Prostate gland (tissue), 2 donors: ENCODE results near the gene IGF1R. TPM values are rescaled to one million over a fixed set of nuclear protein-coding genes. Genes with fewer than 3 reads are reported as not detected.

Experiments used
- DNase-seq: peaks from one replicate; pipeline ENCODE4 v3.0.0-alpha.2; 2019; ENCODE audit warnings: low spot score
- H3K27ac ChIP-seq, 2 donors: fragments of 200-600 bp; sonication (generic); 2 replicates each; pipeline ENCODE4 v1.5.1; 2017 to 2019
- H3K27me3 ChIP-seq: fragments of 200-600 bp; sonication (generic); replicated peaks from 2 replicates; pipeline ENCODE4 v1.5.1; 2019; ENCODE audit not compliant: insufficient read depth
- H3K36me3 ChIP-seq, 2 donors: fragments of 200-600 bp; sonication (generic); 1 replicate in 1 of 2; 2 replicates in 1 of 2; pipeline versions ENCODE4 v1.5.1 to v1.8.1; 2017 to 2019
- H3K4me1 ChIP-seq: fragments of 200-600 bp; sonication (generic); replicated peaks from 2 replicates; pipeline ENCODE4 v1.5.1; 2019
- H3K4me3 ChIP-seq, 2 donors: fragments of 200-600 bp; sonication (generic); 2 replicates each; pipeline ENCODE4 v1.5.1; 2017 to 2019
- H3K9me3 ChIP-seq: fragments of 200-600 bp; sonication (generic); 2 replicates; pipeline ENCODE4 v1.5.1; 2017
- CTCF ChIP-seq, 4 experiments: fragments of 200-600 bp in 2 of 4; fragments of 450-650 bp in 2 of 4; sonication (generic) in 2 of 4; IDR thresholded peaks; 1 replicate in 3 of 4; 2 replicates in 1 of 4; pipeline ENCODE4 v1.5.1; 2016 to 2019; ENCODE audit warnings: antibody characterized with exemption in 4 of 4, mild to moderate bottlenecking in 2 of 4, moderate library complexity in 2 of 4
- POLR2A ChIP-seq: fragments of 450-650 bp; IDR thresholded peaks from one replicate; pipeline ENCODE4 v1.6.1; 2016; ENCODE audit warnings: antibody characterized with exemption, mild to moderate bottlenecking
- POLR2AphosphoS5 ChIP-seq: sonication (generic); formaldehyde crosslinking; IDR thresholded peaks from one replicate; pipeline ENCODE4 v1.6.1; 2017; ENCODE audit warnings: antibody characterized with exemption
- WGBS: methylation state at CpG from one replicate; pipeline ENCODE4 v1.1.5; 2018; 5-methylcytosine and 5-hydroxymethylcytosine counted together
- intact Hi-C: fragments of 100-400 bp; cut with DNase I; formaldehyde crosslinking; loops from one replicate; pipeline ENCODE4 v1.14.2; 2022
- total RNA-seq, 2 donors: library from RNA; depleted of rRNA; stranded (reverse); fragments of >200 nt; gene quantifications; one replicate each; pipeline ENCODE4 v1.1.0, GENCODE V29; 2016

The IGF1R gene
- total RNA-seq, 2 donors from 2014 or later: 190 to 216 TPM

GRCh38 chr15:98775498-98776230 lies 127.3 kb downstream of the IGF1R start:
- no peak for DNase-seq
- Histone ChIP-seq H3K4me1 (peaks cover 25% of the 10 kb centered on the region), H3K27me3 (no peaks in the 10 kb centered on the region), H3K36me3 (no peaks in the 10 kb centered on the region), H3K4me3 (no peak overlapping the region), H3K27ac (peak overlapping the region in 1 of 2 donors; percentile 65), H3K9me3 (no peaks in the 10 kb centered on the region)
- WGBS: 79% methylated on average over 7 of the region's 7 CpGs
- TF ChIP-seq POLR2AphosphoS5: no peak
- no peak for TF ChIP-seq POLR2A
- intact Hi-C loops: loop anchor here (5.0 kb wide), 3 partner anchors 123 to 302 kb away; no protein-coding TSS in a partner anchor

GRCh38 chr15:98776607-98777281 lies 128.4 kb downstream of the IGF1R start:
- no peaks in the 10 kb centered on the region for H3K27me3 ChIP-seq
- intact Hi-C loops: loop anchor here (5.0 kb wide), 3 partner anchors 124 to 301 kb away; no protein-coding TSS in a partner anchor
- no peaks in the 10 kb centered on the region for H3K9me3 ChIP-seq
- no peak overlapping the region for H3K4me3 ChIP-seq
- H3K36me3 ChIP-seq: no peaks in the 10 kb centered on the region
- H3K4me1 ChIP-seq: peaks cover 24% of the 10 kb centered on the region
- peak overlapping the region; percentile 57 to 65 for H3K27ac ChIP-seq
- no peak for TF ChIP-seq POLR2A
- TF ChIP-seq POLR2AphosphoS5: peak; percentile 45
- TF ChIP-seq CTCF (IDR thresholded peaks at IDR 0.05): no peak
- no peak for DNase-seq
- WGBS: 22% methylated on average over 16 of the region's 16 CpGs

- no peak overlapping the region for H3K4me3 ChIP-seq
- H3K27me3 ChIP-seq: no peaks in the 10 kb centered on the region
- 67% methylated on average over 8 of the region's 9 CpGs for WGBS
- no peak for TF ChIP-seq CTCF (IDR thresholded peaks at IDR 0.05)
- no peak for TF ChIP-seq POLR2A
- TF ChIP-seq POLR2AphosphoS5: no peak
- peak overlapping the region; percentile 57 to 65 for H3K27ac ChIP-seq
- peaks cover 21% of the 10 kb centered on the region for H3K4me1 ChIP-seq
- no peak for DNase-seq
- intact Hi-C loops: loop anchor here (5.0 kb wide), 3 partner anchors 125 to 300 kb away; no protein-coding TSS in a partner anchor
- no peaks in the 10 kb centered on the region for H3K9me3 ChIP-seq
- H3K36me3 ChIP-seq: no peaks in the 10 kb centered on the region
Observed at GRCh38 chr15:98777426-98777825, 129.1 kb downstream of the IGF1R start.

GRCh38 chr15:98778263-98778959 lies 130.1 kb downstream of the IGF1R start:
- intact Hi-C loops: loop anchor here (5.0 kb wide), 3 partner anchors 126 to 299 kb away; no protein-coding TSS in a partner anchor
- peak overlapping the region; percentile 41 to 65 for H3K27ac ChIP-seq
- H3K36me3 ChIP-seq: no peaks in the 10 kb centered on the region
- H3K4me1 ChIP-seq: peaks cover 24% of the 10 kb centered on the region
- WGBS: 92% methylated on average over 3 of the region's 3 CpGs
- no peak overlapping the region for H3K4me3 ChIP-seq
- H3K9me3 ChIP-seq: no peaks in the 10 kb centered on the region
- DNase-seq: no peak
- TF ChIP-seq CTCF (IDR thresholded peaks at IDR 0.05) (no peak), POLR2AphosphoS5 (no peak), POLR2A (no peak)
- H3K27me3 ChIP-seq: no peaks in the 10 kb centered on the region

- Histone ChIP-seq H3K27ac (peak overlapping the region; percentile 41 to 65), H3K36me3 (no peaks in the 10 kb centered on the region), H3K27me3 (no peaks in the 10 kb centered on the region), H3K4me3 (no peak overlapping the region), H3K9me3 (no peaks in the 10 kb centered on the region), H3K4me1 (peaks cover 24% of the 10 kb centered on the region)
- 60% methylated on average over 4 of the region's 4 CpGs for WGBS
- no peak for TF ChIP-seq CTCF (IDR thresholded peaks at IDR 0.05)
- TF ChIP-seq POLR2A: no peak
- peak; percentile 53 for TF ChIP-seq POLR2AphosphoS5
- DNase-seq: no peak
- intact Hi-C loops: loop anchor here (5.0 kb wide), 3 partner anchors 127 to 298 kb away; no protein-coding TSS in a partner anchor
Observed at GRCh38 chr15:98778960-98779359, 130.6 kb downstream of the IGF1R start.
